NCI-H146 treated with DMSO at 0.1 percent for 48 hours (cell line): Measurements from ENCODE around the gene APLP1.
"Not testable (repeated sequence)": the region's sequence is repeated elsewhere in the genome, so short reads cannot be mapped to it uniquely, and the experiment has no call there.

Experiments
- DNase-seq: peaks from one replicate; lab custom pipeline; 2025; ENCODE audit not compliant: unreplicated experiment; lab: John Stamatoyannopoulos, UW

APLP1 gene

DNA sequence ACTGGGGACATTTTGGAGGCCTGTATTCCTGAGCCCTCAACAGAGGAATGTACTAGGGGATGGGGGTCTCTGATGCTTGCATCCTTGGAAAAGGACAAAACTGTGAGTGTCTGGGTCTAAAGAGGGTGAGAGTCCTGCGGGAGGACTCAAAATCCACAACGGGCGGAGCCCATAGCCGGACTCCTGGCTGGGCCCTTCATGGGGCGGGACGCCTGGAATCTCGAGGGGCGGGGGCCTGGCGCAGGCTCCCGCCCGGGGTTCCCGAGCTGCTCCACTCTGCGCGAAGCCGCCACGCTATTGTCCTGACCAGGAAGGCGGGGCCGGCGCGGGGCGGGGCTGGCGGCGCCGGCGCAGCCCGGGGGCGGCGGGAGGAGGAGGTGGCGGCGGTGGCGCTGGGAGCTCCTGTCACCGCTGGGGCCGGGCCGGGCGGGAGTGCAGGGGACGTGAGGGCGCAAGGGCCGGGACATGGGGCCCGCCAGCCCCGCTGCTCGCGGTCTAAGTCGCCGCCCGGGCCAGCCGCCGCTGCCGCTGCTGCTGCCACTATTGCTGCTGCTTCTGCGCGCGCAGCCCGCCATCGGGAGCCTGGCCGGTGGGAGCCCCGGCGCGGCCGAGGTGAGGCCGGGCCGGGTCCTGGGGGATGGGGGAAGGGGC is at the start of gene APLP1:
Gene APLP1 (plus strand): TSS at position 403 of the 651 bp plus-strand sequence. CDS start 63 bp downstream, at position 466.
- DNase-seq: peak; percentile 44

DNA sequence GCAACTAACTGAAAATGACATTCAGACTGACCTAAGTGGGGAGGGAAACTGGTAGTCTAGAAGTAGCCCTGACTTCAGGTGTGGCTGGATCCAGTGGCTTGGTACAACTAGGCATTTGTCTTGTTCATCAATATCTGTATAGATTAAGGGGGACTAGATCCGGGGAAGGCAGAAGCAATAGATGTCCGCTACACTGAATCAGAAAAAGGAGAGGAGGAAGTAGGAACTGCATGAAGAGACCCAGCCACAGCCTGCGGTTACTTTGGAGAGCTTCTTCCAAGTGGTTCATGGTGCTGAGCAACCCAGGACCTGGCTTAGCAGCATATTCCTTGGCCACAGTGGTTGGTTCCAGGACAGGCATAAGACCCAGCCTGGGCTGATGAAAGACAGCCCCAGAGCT is 45.8 kb upstream of the APLP1 start:
- no peak for DNase-seq

- DNase-seq: no peak
Observed at GRCh38 chr19:35824150-35824549, 44.2 kb upstream of the APLP1 start.

- DNase-seq: no peak
Observed at GRCh38 chr19:35828692-35829301, 39.6 kb upstream of the APLP1 start.

GRCh38 chr19:35830986-35831385 is 37.4 kb upstream of the APLP1 start:
- DNase-seq: no peak

- DNase-seq: no peak
Observed at GRCh38 chr19:35832054-35832453, 36.3 kb upstream of the APLP1 start.

GRCh38 chr19:35833972-35834371 is 34.4 kb upstream of the APLP1 start:
- no peak for DNase-seq

DNA sequence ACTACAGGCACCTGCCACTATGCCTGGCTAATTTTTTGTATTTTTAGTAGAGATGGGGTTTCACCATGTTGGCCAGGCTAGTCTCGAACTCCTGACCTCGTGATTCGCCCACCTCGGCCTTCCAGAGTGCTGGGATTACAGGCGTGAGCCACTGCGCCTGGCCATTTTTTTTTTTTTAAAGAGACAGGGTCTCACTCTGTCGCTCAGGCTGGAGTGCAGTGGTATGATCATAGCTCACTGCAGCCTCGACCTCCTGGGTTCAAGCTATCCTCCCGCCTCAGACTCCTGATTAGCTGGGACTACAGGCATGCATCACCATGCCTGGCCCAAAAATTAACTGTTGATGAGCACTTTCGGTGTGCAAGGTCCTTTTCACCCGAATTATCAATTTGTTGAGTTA is 32.3 kb upstream of the APLP1 start:
- not testable (repeated sequence) for DNase-seq

- DNase-seq: no peak
Observed at GRCh38 chr19:35841961-35842595, 26.3 kb upstream of the APLP1 start.

DNA sequence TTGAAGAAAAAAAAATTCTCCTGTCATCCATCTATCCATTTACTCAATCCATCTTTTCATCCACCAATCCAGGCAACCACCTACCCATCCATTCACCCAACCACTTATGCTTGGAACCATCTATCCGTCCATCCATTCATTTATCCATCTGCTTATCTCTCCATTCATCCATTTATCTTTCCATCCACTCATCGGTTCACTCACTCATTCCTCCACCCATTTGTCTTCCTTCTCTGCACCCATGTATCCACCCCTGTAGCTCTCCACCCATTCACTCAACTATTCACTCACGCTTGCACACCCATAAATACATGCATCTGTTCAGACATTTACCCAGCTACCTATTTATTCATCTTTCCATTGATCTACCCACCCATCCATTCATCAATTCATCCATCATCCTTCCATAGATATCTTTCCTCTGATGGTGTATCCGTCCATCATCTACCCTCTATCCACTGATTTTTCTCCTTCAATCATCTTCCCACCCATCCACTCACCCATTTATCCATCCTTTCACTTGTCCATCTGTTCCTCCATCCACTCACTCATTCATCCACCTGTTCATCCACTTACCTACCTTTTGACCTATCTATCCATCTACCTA is 25.6 kb upstream of the APLP1 start:
- no peak for DNase-seq

- DNase-seq: no peak
Observed at GRCh38 chr19:35843676-35844481, 24.5 kb upstream of the APLP1 start.

- DNase-seq: no peak
Observed at GRCh38 chr19:35844482-35845214, 23.7 kb upstream of the APLP1 start.

DNA sequence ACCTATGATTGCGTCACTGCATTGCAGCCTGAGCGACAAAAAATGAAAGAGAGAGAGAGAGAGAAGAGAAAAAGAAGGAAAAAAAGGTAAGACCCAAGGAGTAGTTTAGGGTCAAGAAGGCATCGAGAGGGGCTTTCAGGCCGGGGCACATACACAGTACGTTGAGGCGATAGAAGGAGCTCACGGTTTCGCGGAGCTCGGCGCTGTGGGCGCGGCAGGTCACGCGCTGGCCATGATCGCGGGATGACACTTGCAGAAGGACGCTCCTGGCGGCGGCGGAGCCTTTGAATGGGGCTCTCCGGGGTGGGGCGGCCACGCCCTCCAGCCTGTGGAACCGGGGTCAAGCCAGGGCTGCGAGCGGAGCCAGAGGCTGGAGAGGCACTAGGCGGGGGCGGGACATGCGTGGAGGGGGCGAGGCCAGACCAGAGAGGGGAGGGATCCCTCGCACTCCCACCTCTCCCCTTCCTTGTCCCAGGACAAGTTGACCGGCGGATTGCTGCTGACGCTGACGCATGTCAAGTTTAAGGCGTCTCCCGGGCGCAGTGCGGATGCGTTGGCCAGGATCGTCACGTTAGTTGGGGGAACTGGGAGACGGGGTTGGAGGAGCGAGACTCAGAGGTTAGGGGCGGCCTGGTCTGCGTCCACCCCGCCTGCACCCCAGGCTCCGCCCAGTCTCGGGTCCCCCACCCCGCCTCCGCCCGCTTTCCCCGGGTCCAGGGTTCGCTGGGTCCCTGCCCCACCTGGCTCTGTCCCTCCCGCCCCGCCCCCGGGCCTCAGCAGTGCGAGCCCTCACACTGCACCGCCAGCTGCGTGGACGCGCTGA is 22.9 kb upstream of the APLP1 start:
- no peak for DNase-seq

DNA sequence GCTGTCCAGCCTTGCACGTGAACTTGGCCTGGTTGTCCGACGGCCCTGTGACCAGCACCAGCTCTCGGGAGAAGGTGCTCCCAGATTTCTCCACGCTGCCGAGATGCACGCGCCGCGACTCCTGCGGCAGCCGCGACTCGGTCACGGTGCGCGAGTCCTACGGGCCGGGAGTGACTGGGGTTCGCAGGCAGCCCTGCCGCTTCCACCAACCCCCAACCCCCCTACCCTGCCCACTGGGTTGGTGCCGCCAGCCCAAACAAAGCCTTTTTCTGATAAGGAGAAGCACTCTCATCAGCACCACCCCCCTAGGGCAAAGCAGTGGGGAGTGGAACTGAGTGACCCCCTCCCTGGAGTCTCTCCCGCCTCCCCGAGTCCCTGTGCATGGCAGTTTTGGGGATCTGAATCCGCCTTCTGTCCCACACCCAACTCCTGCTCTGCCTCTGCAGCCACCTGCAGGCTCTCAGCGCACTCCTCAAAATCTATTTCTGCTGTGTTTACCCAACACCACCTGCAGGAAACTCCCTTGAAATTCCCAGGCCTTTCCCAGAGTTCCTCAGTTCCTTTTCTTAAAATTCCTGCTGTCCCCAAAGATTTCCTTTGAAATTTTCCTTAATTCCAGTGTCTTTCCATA is 22.2 kb upstream of the APLP1 start:
- peak; percentile 23 for DNase-seq

DNA sequence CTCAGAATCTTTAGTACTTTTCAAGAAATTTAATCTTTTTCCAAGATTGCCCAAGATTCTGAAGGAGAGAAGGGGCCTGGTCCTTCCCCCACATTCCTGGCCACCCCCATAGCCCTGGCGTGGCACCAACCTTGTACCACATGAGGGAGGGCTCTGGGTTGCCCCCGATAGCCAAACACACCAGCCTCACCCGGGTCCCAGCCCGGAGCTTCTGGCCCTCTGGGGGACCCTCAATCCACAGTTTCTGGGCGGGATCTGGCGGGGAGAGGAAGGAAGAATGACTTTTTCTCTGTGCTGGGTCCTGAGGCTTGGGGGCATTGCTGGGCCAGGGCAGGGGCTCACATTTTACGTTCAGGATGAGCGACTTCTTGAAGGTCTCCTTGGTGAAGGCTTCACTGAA is 20.5 kb upstream of the APLP1 start:
- no peak for DNase-seq

- DNase-seq: no peak
Observed at GRCh38 chr19:35848486-35848885, 19.9 kb upstream of the APLP1 start.

DNA sequence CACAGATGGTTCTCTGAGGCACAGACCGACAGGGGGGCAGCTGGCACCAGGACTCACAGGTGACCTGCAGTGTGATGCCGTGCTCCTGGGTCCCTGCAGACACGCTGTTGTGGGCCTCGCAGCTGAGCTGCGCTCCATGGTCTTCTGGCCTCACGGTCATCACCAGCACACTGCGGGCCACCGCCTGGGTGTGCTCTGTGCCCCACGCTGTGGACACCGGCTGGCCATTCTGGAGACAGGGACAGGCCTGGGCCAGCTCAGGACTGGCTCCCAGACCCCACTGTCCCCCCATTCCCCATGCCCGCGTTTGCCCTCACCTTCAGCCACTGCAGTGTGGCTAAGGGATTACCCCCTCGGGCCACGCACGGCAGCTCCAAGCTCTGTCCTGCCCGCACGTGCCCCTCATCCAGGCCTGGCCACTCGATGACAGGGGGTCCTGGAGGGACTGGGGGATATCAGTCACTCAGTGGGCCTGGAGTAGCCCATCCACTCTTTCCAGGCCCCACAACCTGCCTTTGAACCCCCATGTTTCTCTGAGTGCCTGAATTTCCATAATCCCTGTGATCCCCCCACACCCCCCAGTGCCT is 19.4 kb upstream of the APLP1 start:
- DNase-seq: no peak

- DNase-seq: no peak
Observed at GRCh38 chr19:35851213-35852028, 17.0 kb upstream of the APLP1 start.
